Epithelial cell of proximal tubule (primary cell): ENCODE data around the gene P2RX1. TPM values are rescaled to one million over a fixed set of nuclear protein-coding genes. Genes with fewer than 3 reads are reported as not detected.

ENCODE experiments used
- DNase-seq: peaks from one replicate; pipeline ENCODE4 v3.0.0-alpha.2; 2011; ENCODE audit warnings: low read depth
- H3K4me3 ChIP-seq: 2 replicates; pipeline ENCODE4 v1.5.1; 2011; ENCODE audit warnings: low read depth, mild to moderate bottlenecking, low read length
- total RNA-seq: library from RNA; depleted of rRNA; stranded (reverse); fragments of >200 nt; gene quantifications from 2 replicates; pipeline ENCODE4 v1.2.3, GENCODE V29; 2015
- TF ChIP-seq, protein P1 (sequence below): conservative IDR thresholded peaks from 2 replicates; pipeline ENCODE4 v1.5.1; 2012; ENCODE audit warnings: low read depth, mild to moderate bottlenecking, low read length

P2RX1 gene
- total RNA-seq, 1 donor from 2014 or later = not detected

DNA sequence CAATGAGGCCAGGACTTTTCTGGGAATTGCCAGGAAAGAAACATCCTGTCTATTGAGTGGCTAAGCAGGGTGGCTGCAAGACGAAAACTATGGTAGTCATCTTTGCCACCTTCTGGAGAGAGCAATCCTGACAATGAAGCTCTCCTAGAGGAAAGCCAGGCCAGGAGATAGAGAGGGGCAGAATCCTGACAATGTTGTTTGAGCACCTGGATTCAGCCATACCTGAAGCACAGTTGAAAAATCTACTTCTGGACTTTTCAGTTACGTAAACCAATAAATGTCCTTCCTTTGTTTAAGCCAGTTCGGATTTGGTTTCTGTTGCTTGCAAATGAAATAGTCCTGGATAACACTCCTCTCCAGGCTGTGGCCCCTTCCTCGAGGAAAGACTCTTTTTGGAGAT lies 9.4 kb downstream of the P2RX1 start:
- DNase-seq = no peak
- TF ChIP-seq, protein P1, sequence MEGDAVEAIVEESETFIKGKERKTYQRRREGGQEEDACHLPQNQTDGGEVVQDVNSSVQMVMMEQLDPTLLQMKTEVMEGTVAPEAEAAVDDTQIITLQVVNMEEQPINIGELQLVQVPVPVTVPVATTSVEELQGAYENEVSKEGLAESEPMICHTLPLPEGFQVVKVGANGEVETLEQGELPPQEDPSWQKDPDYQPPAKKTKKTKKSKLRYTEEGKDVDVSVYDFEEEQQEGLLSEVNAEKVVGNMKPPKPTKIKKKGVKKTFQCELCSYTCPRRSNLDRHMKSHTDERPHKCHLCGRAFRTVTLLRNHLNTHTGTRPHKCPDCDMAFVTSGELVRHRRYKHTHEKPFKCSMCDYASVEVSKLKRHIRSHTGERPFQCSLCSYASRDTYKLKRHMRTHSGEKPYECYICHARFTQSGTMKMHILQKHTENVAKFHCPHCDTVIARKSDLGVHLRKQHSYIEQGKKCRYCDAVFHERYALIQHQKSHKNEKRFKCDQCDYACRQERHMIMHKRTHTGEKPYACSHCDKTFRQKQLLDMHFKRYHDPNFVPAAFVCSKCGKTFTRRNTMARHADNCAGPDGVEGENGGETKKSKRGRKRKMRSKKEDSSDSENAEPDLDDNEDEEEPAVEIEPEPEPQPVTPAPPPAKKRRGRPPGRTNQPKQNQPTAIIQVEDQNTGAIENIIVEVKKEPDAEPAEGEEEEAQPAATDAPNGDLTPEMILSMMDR = no peak
- H3K4me3 ChIP-seq = no peak overlapping the region

DNA sequence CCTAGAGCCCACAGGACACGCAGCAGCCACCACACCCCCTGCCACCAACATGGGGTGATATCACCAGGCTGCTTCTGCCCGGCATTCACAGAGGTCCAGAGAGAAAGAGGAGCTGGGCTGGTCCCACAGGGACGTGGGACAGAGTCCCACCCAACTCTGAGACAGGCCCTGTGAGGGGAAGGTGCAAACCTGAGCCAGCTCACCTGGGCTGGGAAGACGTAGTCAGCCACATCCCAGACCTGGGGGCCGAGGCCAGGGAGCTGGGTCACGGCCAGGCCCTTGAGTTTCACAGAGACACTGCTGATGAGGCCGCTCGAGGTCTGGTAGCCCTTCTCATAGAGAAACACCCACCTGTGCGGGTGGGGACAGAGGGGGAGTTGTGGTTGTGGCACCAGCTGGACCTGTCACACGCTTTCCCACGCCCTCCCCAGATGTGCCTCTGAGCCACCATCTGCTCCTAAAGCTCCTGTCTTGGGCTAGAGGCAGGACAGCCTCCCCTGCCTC lies 11.2 kb downstream of the P2RX1 start:
- H3K4me3 ChIP-seq = no peak overlapping the region
- TF ChIP-seq, protein P1 = no peak
- no peak for DNase-seq

DNA sequence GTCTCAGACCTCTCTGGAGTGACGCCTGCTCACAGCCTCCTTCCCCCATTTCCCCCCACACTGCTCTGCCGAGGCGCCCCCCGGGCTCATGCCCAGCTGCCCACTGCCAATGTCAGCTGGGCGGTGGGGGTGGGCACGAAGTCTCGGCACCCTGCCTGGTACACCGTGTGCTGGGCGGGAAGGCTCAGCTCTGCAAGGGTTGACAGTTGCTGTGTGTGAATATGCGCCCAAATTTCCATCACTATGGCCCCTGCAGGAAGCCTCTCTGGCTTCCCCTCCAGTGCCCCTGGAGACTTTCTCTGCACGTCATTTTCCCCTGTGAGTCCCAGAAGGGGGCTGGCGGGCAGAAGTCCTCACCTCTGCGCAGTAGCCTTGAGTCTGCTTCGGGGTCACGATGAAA lies 11.8 kb downstream of the P2RX1 start:
- TF ChIP-seq, protein P1 = no peak
- no peak overlapping the region for H3K4me3 ChIP-seq
- no peak for DNase-seq

DNA sequence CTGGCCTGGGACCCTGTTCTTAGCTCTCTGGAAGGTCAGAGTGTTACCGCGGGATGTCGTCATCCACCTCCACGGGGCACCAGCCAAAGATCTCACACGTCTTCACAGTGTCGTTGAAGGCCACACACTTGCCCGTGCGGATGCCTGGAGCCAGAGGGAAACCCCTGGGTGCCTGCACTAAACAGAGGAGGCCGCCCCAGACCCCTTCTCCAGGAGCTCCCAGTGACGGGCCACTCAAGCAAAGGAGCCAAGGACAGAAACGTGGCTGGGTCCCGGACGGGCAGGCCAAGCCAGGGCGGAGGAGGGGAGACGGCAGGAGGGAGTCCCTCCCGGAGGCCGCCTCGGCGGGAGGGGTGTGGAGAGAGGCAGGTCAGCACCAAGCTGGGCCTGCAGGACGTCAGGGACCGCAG lies 12.4 kb downstream of the P2RX1 start:
- no peak for DNase-seq
- TF ChIP-seq, protein P1 = no peak
- H3K4me3 ChIP-seq = no peak overlapping the region

DNA sequence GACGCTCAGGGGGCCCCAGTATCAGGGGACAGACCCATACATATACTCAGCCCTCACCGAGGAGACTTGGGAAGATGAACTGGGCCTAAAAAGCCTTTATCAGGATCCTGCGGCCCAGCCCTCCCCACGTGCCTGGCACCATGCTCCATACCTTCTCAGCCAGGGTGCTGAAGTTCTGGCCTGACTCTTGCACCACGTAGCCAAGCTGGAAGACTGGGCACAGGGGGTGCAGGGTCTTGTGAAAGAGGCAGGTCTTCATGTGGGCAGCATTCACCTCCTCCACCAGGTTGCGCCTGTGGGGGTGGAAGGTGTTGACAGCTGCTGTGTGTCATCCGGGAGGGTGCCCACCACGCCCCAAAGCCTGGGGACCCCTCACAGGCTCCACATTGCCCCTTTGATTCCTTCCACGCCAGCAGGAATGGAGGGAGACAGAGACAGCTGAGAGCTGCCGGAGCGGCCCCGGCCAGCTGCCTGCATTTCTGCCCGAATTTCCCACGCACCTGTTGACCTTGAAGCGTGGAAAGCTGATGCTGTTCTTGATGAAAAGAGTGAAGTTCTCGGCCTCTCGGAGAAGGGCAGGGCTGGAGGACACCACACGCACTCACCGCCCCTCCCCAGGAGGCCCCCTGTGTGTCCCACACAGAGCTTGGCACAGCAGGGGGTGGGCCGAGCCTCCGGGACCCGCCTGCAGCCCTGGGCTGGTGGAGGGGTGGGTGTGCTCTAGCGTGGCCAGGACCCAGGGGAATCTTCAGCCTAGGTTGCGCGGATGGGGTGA lies 13.0 kb downstream of the P2RX1 start:
- TF ChIP-seq, protein P1 = no peak
- no peak for DNase-seq
- no peak overlapping the region for H3K4me3 ChIP-seq

DNA sequence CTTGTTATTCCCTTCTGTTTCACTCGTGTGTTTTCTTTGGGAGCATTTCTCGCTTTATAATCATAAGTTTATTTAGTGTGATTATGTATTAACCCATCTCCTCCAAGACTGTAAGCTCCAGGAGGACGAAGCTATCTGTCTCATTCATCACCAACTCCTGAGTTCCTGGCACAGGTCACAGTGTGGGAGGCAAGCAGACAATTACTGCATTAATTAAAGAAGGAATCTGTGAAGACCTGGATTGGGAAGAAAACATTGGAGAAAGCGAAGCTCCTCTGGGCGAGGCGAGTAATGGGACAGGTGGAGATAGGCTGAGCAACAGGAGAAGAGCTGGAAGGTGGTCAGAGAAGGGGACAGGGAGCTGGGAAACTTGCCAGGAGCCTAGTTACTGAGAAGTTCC lies 15.6 kb downstream of the P2RX1 start:
- TF ChIP-seq, protein P1 = no peak
- no peak for DNase-seq
- H3K4me3 ChIP-seq = no peak overlapping the region

DNA sequence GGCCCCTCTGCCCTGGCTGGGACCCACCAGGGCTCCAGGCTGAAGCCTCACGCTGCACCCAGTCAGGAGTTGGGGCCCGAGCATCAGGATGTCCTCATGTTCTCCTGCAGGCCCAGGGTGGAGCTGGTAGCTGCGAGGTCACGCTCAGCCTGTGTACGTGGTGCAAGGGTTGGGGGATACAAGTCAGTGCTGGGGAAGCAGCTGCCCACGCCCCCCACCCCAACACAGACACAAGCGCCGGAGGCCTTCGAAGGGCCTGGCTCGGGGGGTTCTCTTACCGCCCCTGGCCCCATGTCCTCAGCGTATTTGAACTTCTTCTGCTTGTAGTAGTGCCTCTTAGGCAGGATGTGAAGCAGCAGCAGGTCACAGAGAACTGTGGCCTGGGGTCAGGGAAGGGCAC lies 18.5 kb downstream of the P2RX1 start:
- TF ChIP-seq, protein P1 = no peak
- no peak overlapping the region for H3K4me3 ChIP-seq
- DNase-seq = no peak
